Epidermal melanocyte (primary cell): Measurements from ENCODE around the gene PCDHGB1.
"Not testable (repeated sequence)": the region's sequence is repeated elsewhere in the genome, so short reads cannot be mapped to it uniquely, and the experiment has no call there.

Source experiments
- DNase-seq: peaks from one replicate; pipeline ENCODE4 v3.0.0; 2011; ENCODE audit warnings: low spot score; ENCODE audit not compliant: insufficient read length

PCDHGB1 gene

DNA sequence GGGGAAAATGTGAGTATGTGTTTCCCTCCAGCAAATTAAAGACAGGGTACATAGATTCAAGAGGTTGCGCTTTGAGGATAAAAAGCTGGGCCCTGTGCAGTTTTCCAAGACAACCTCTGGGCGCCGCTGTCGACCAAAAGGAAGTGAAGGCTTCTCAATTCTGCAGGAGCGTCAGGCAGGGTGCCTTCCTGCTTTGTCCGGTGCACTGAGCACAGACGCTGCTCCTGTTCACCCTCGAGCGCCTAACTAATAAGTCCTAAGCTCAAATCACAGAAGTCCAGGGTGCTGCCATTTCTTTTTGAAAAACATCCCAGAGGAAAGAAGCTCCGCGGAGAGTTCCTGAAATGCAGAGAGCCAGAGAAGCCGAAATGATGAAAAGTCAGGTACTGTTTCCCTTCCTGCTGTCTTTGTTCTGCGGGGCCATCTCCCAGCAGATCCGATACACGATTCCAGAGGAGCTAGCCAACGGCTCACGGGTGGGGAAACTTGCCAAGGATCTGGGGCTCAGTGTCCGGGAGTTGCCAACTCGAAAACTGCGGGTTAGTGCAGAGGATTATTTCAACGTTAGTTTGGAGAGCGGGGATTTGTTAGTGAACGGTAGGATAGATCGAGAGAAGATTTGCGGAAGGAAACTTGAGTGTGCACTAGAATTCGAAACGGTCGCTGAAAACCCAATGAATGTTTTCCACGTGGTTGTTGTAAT lies at the start of gene PCDHGB1:
TSS of gene PCDHGB1 (plus strand) at position 183 of the 703 bp plus-strand sequence. CDS start at position 345, 162 bp downstream.
- no peak for DNase-seq

DNA sequence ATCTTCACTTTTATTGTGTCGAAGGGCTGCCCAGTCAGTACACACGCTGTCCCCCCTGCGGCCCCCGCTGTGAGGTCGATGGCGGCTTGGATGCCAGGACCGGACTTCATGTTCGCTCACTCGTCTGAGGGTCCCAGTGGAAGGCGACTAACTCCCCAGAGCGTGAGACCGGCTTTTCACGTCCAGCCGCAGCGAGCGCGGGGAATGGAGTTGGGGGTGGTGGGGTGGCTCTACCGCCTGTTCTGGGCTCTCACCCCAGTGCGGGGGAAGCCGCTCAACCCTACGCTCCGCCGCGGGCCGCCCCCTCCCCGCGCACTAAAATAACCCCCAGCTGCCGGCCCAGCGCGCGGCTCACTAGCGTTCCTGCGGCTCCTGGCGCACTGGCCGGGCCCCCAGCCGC lies 46.1 kb upstream of the PCDHGB1 start, which contains the start of gene SLC25A2:
TSS of gene SLC25A2 (minus strand) at position 294 of the 400 bp plus-strand sequence. CDS start at position 110, 184 bp downstream.
- DNase-seq, result no peak

DNA sequence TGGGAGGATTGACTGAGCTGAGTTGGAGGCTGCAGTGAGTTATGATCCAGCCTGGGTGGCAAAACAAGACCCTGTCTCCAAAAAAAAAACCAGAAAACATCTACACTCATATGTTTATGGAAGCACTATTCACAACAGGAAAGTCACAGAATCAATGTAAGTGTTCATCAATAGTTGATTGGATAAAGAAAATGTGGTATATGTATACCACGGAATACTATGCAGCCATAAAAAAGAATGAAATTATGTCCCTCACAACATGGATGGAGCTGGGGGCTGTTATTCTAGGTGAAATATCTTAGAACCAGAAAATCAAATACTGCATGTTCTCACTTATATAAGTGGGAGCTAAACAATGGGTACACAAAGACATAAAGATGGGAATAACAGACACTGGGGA lies 43.3 kb upstream of the PCDHGB1 start:
- DNase-seq, result no peak

DNA sequence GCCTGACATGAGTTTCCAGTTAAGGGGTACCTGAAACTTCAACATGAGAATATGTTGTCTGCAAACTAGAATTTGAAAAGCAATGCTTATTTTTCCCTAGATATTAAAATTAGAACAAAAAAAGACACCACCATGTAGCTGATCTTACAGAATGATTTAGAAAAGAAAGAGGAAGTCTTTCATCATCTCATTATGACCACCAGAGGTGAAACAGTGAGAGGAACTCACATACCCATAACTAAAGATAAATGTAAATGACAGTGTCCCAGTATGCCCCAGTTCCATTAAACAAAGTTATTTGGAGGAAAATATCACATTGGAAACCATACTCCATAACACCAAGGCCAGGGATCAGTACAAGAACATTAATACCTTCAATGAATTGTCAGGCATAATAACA lies 36.2 kb upstream of the PCDHGB1 start:
- no peak for DNase-seq

DNA sequence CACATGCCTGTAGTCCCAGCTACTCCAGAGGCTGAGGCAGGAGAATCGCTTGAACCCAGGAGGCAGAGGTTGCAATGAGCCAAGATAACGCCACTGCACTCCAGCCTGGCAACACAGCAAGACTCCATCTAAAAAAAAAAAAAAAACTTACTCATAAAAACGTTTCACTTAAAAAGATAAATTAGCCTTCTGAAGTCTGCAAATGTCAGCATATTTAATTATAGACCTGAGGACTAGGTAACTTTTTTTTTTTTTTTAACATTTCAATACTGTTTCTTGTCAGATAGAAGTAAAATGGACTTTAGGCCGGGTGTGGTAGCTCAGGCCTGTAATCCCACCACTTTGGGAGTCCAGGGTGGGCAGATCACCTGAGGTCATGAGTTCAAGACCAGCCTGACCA lies 32.9 kb upstream of the PCDHGB1 start:
- not testable (repeated sequence) for DNase-seq

DNA sequence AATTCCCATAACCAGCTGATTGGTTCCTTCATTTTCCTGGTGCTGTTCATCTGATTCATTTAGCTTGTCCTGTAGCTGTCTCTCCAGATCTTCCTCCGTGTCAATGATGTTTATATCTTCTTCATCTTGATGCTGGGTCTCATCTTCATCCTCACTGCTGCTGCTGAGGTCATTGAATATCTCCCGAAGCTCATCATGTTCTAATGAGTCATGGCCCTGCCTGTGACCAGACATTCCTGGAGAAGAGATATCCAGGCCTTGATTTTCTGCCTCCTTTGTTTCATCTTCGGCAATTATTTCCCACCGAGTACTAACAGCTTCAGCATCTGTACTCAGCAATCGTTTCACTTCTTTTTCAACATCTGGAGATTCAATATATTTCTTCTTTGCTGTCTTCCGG lies 30.7 kb upstream of the PCDHGB1 start:
- no peak for DNase-seq

DNA sequence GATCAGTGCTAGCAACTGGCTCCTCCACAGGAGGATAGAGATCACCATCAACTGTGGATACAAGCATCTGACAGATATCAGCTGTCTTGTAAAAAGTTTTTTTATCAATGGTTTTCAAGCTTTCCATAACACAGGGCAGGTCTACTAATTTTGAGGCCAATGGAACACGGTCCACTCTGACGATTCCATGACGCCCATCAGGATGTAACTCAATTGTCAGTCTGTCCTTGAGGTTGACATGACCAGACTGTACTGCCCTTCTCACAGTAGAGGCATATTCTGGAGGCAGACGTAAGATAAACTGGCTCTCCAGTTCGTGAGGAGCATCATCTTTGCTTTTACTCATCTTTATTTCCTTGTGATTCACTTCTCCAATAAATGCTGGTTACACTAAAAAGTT lies 30.2 kb upstream of the PCDHGB1 start:
- DNase-seq, result no peak

DNA sequence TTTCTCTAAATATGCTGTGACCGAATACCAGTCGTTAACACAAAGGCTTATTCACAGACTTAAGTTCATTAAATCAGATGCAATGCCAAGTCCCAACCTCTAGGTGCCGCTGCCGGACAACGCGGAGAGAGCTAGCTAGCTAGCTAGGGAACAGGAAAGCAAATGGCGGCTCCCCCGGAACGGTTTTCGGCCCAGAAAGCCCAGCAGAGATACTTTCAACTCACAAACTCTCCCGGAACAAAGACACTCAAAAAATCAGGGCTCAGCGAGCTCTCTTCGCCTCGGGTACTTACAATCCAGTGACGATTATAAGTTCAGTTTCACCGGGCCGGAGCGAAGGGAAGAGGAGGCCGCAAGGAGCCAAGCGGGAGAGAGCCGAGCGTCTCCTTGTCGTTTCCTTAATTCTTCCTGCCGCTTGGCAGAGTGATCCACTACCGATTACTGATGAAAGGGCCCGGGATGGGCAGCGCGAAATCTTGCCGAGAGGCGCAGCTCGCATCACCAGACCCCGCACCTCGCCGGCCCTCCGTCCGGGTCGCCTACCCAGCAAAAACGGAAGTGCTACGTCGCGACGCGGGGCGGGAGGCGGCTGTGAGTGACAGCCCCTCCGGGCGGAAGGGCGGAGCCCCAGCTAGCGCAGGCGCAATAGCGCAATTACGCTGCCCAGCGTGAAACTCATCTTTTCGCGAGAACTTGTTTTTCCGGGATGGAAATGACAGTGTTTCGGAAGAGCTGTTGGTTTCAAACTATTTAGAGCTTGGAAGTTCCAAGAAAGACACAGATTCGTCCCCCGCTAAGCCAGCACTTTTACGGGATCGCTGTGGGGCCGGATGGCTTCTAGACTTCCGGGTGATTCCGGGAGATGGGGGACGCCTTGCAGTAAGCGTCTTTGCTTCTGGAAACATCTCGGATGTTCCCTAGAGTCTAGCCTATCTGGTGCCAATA lies 29.4 kb upstream of the PCDHGB1 start, which contains the start of gene TAF7:
TSS of gene TAF7 (minus strand) at position 560 of the 945 bp plus-strand sequence. CDS start 740 bp downstream, outside the sequence.
- DNase-seq, result peak; percentile 80

DNA sequence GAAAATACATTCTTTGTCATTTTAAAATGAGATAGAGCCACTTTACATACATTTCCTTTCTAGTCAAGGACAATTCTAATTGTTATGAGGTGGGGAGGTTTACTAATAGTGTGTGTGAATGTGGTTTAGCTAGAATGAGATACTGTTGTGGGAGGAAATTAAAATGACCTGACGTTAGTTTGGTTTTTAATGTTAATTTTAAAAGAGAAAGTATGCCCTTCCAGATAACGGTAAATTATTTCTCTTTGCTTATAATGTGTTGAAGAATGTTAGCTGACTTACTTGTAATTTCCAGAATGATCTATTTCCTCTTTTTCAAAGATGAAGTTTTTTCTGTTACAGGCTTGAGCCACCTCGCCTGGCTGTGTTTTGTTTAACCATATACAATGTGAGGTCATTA lies 27.6 kb upstream of the PCDHGB1 start:
- DNase-seq, result no peak

DNA sequence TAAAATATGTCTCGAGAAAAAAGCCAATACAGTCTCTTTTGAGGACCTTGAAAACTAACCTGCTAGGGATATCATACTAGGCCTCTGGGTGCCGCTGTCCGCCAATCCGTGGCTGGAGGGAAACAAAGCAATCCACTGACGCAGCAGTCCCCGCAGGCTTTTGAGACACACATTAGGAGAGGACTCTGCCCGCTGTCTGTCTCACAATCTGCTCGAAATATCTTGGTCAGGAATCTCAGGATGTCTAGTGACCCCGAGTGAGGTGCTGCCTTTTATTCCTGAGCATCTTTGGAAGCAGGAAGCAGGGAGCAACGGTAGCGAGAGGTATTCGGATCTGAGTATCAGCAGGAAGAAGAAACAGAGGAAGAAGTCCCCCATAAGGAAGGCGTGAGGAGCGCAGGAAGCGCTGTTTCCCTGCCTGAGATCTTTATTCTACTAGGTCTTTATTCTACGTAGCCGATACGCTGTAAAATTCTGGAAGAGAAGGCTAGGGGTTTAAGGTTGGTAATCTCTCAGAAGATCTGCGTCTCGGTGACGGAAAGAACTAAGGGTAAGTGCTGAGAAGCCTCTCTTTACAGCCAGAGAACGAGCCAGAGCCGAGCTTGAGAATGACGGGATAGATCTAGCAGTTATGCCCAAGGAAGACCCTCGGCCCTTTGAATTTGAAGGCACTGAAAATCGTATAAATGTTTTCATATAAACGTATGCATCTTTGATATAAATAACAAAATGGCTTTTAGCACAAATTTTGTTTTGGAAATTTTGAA lies 23.6 kb upstream of the PCDHGB1 start:
- no peak for DNase-seq

DNA sequence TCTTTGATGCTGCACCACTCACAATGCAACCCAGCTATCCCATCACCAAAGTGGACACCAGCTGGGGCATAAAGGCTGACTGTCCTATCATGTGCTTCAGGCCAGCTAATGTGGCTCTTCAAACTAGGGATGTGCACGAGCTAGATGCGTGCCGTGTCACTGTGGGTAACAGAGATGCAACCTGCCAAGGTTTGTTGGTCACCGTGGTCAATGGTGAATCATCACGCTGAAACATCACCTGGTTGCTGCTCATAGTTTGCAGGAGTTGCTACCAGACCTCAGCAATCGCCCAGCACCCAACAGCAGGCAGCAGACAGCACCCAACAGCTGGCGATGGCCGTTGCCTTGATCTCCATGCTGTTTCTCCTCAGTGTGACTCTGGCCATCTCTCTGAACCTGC lies 21.7 kb upstream of the PCDHGB1 start:
- no peak for DNase-seq

DNA sequence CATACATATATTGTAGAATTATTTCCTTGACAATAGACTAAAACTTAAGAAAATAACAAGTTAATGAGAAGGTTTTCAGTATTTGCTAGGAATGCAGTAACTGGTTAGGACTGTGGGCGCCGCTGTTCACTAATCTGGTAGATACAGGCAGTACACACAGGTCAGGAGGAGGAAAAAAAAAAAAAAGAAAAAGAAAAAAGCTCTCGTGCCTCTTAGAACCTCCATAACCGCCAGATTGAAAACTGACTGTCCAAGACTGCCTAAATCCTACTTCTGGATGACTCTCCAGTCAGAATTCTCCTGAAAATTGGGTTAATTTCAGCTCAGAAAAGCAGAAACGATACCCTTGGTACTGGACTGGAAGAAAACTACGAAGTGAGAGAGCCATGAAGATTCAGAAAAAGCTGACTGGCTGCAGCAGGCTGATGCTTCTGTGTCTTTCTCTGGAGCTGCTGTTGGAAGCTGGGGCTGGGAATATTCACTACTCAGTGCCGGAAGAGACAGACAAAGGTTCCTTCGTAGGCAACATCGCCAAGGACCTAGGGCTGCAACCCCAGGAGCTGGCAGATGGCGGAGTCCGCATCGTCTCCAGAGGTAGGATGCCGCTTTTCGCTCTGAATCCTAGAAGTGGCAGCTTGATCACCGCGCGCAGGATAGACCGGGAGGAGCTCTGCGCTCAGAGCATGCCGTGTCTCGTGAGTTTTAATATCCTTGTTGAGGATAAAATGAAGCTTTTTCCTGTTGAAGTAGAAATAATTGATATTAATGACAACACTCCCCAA lies 19.4 kb upstream of the PCDHGB1 start, which contains the start of gene PCDHGA1:
TSS of gene PCDHGA1 (plus strand) at position 216 of the 782 bp plus-strand sequence.
- no peak for DNase-seq

DNA sequence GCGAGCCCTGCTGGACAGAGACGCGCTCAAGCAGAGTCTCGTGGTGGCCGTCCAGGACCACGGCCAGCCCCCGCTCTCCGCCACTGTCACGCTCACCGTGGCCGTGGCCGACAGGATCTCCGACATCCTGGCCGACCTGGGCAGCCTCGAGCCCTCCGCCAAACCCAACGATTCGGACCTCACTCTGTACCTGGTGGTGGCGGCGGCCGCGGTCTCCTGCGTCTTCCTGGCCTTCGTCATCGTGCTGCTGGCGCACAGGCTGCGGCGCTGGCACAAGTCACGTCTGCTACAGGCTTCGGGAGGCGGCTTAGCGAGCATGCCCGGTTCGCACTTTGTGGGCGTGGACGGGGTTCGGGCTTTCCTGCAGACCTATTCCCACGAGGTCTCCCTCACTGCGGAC lies 17.3 kb upstream of the PCDHGB1 start:
- DNase-seq, result not testable (repeated sequence)

DNA sequence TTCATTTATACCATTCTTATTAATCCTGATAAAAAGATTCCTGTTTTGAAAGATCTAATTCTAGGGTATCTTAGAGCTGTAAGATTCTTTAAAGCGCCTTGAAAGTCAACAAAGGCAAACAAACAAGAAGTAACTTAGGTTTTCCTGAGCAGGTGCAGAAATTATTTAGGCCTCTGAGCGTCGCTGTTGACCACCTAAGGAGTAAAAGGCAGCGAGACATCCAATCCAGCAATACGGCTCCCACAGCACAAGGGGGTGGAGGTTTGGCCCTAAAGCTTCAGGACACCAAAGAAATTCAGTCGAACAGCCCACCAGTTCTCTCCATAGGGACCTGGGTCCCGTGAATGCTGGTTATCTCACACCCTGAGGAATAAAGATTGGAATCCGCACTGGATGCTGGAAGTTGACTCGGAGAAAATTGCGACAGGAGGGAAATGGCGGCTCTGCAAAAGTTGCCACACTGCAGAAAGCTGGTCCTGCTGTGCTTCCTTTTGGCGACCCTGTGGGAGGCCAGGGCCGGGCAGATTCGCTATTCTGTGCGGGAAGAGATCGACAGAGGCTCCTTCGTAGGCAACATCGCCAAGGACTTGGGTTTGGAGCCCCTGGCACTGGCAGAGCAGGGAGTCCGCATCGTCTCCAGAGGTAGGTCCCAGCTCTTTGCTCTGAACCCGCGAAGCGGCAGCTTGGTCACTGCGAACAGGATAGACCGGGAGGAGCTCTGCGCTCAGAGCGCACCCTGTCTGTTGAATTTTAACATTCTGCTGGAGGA lies 11.2 kb upstream of the PCDHGB1 start, which contains the start of gene PCDHGA2:
TSS of gene PCDHGA2 (plus strand) at position 223 of the 769 bp plus-strand sequence.
- no peak for DNase-seq

DNA sequence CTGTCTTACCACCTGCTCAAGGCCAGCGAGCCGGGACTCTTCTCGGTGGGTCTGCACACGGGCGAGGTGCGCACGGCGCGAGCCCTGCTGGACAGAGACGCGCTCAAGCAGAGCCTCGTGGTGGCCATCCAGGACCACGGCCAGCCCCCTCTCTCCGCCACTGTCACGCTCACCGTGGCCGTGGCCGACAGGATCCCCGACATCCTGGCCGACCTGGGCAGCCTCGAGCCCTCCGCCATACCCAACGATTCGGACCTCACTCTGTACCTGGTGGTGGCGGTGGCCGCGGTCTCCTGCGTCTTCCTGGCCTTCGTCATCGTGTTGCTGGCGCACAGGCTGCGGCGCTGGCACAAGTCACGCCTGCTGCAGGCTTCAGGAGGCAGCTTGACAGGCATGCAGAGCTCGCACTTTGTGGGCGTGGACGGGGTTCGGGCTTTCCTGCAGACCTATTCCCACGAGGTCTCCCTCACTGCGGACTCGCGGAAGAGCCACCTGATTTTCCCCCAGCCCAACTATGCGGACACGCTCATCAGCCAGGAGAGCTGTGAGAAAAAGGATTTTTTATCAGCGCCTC lies 9.0 kb upstream of the PCDHGB1 start:
- not testable (repeated sequence) for DNase-seq

DNA sequence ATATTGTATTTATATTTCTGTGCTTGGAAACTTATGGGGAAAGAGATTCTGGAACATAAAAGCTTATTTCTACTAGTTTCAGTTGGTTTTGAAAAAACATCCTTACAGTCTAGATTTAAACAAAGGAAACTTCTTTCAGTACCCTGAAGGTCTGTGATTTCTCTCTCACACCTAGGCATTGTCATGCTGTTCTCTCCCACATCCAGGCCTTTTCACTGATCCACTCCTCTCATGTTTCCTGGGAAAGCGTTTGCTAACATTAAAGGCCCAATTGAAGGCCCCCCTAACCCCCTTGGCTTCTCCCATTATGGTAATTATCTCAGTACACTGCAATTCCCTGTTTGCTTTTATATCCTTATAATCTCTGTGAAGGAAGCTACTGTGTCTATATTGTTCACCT lies 7.1 kb upstream of the PCDHGB1 start:
- no peak for DNase-seq

DNA sequence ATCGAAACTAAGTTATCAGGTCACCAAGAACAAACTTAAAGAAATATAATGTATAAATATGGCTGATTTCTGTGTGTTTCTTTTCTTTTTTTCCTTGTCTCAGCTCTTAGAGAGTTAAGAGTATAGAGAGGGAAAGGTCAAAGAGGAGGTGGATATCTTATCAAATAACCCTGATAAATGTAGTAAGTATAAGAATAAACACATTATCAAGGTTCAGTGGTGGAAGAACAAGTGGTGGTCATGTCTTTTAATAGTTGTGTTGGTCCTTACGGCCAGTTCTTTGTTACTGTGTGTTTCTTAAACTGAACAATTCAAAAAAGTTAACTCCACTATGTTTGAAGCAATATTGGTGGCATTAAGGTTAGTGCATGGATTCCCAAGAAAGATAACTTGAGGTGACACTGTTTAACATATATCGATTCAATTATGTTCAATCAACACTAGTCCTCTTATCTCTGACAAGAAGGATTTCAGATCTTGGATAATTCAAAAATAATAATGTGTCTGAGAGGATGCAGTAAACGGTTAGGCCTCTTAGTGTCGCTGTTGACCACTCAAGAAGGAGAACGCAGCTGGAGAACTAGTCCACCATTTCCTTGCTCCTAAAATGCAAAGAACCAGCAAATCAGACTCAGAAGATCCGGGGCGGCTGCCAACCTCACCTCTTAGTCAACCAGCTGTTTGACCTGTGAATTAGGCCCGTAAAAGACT lies 6.5 kb upstream of the PCDHGB1 start, which contains the start of gene PCDHGA3:
TSS of gene PCDHGA3 (plus strand) at position 588 of the 711 bp plus-strand sequence. CDS start 205 bp downstream, outside the sequence.
- DNase-seq, result no peak

DNA sequence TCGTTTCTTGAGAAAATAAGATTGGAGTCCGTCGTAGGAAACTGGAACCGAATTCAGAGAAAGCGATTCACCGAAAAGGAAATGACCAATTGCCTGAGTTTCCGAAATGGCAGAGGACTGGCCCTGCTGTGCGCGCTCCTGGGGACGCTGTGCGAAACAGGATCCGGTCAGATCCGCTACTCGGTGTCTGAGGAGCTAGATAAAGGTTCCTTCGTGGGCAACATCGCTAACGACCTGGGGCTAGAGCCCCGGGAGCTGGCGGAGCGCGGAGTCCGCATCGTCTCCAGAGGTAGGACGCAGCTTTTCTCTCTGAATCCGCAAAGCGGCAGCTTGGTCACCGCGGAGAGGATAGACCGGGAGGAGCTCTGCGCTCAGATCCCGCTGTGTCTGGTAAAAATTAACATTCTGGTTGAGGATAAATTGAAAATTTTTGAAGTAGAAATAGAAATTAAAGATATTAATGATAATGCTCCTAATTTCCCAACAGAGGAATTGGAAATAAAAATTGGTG lies 5.9 kb upstream of the PCDHGB1 start:
- no peak for DNase-seq
